Astrocyte (in vitro differentiated cells and primary cell): ENCODE data around the gene WDR4. TPM values are rescaled to one million over a fixed set of nuclear protein-coding genes. Genes with fewer than 3 reads are reported as not detected.
A peak's percentile ranks its signal among the peaks of the same experiment; 100 is the strongest.

Experiments used
- DNase-seq: peaks from one replicate; pipeline ENCODE4 v3.0.0-alpha.2; 2010; ENCODE audit warnings: low read depth
- FAIRE-seq: peaks from 2 replicates; lab custom pipeline; 2011; peaks lifted over from hg19 to GRCh38; lab: Jason Lieb, UNC
- H2AFZ ChIP-seq: 2 replicates; pipeline ENCODE4 v1.6.0; 2012; ENCODE audit warnings: low read depth, low read length, inconsistent platforms
- H3K27ac ChIP-seq: 2 replicates; pipeline ENCODE4 v1.5.1; 2011; ENCODE audit warnings: low read depth, low read length, inconsistent platforms
- H3K27me3 ChIP-seq: 2 replicates; pipeline ENCODE4 v1.6.0; 2011; ENCODE audit warnings: low read length, inconsistent platforms; ENCODE audit not compliant: insufficient read depth
- H3K36me3 ChIP-seq: 2 replicates; pipeline ENCODE4 v1.5.1; 2011; ENCODE audit warnings: low read length, inconsistent platforms; ENCODE audit not compliant: insufficient read depth
- H3K4me1 ChIP-seq: 2 replicates; pipeline ENCODE4 v1.5.1; 2011; ENCODE audit warnings: low read length, inconsistent platforms; ENCODE audit not compliant: insufficient read depth
- H3K4me2 ChIP-seq: 2 replicates; pipeline ENCODE4 v1.6.0; 2012; ENCODE audit warnings: low read length, inconsistent platforms
- H3K4me3 ChIP-seq: 2 replicates; pipeline ENCODE4 v1.5.1; 2011; ENCODE audit warnings: low read depth, mild to moderate bottlenecking, low read length, inconsistent platforms; ENCODE audit not compliant: insufficient read depth
- H3K79me2 ChIP-seq: 2 replicates; pipeline ENCODE4 v1.6.0; 2012; ENCODE audit warnings: mild to moderate bottlenecking, low read length, inconsistent platforms; ENCODE audit not compliant: insufficient read depth
- H3K9ac ChIP-seq: 2 replicates; pipeline ENCODE4 v1.6.0; 2012; ENCODE audit warnings: mild to moderate bottlenecking, low read length, inconsistent platforms
- H3K9me3 ChIP-seq: 2 replicates; pipeline ENCODE4 v1.5.1; 2012; ENCODE audit warnings: low read depth, mild to moderate bottlenecking, low read length, inconsistent platforms; ENCODE audit not compliant: insufficient read depth
- H4K20me1 ChIP-seq: 2 replicates; pipeline ENCODE4 v1.6.0; 2012; ENCODE audit warnings: low read length, inconsistent platforms; ENCODE audit not compliant: insufficient read depth
- H3K27ac Mint-ChIP-seq: one replicate; pipeline ENCODE4 v1.8.0; 2021; ENCODE audit warnings: mild to moderate bottlenecking, mixed read lengths; ENCODE audit not compliant: unreplicated experiment
- H3K27me3 Mint-ChIP-seq: one replicate; pipeline ENCODE4 v1.8.0; 2021; ENCODE audit warnings: low read depth, mixed read lengths; ENCODE audit not compliant: unreplicated experiment
- H3K36me3 Mint-ChIP-seq: one replicate; pipeline ENCODE4 v1.8.0; 2021; ENCODE audit warnings: low read depth, mixed read lengths; ENCODE audit not compliant: unreplicated experiment
- H3K4me1 Mint-ChIP-seq: one replicate; pipeline ENCODE4 v1.8.0; 2021; ENCODE audit warnings: low read depth, mixed read lengths; ENCODE audit not compliant: unreplicated experiment
- H3K4me3 Mint-ChIP-seq: one replicate; pipeline ENCODE4 v1.8.0; 2021; ENCODE audit warnings: mild to moderate bottlenecking, moderate library complexity, mixed read lengths; ENCODE audit not compliant: unreplicated experiment
- H3K9me3 Mint-ChIP-seq: one replicate; pipeline ENCODE4 v1.8.0; 2021; ENCODE audit warnings: mild to moderate bottlenecking, mixed read lengths; ENCODE audit not compliant: unreplicated experiment
- CTCF ChIP-seq: IDR thresholded peaks from 2 replicates; pipeline ENCODE4 v1.5.1; 2011; ENCODE audit warnings: low read depth, mild to moderate bottlenecking, inconsistent platforms, low read length, moderate library complexity; ENCODE audit not compliant: insufficient read depth
- EZH2 ChIP-seq: IDR thresholded peaks from 2 replicates; pipeline ENCODE4 v1.6.1; 2012; ENCODE audit warnings: mild to moderate bottlenecking, low read length, inconsistent platforms; ENCODE audit not compliant: insufficient read depth
- total RNA-seq: library from RNA; stranded (reverse); gene quantifications from 2 replicates; pipeline ENCODE4 v1.2.1, GENCODE V29; 2021

WDR4 gene
- total RNA-seq, 1 donor from 2014 or later = 20.5 TPM

- DNase-seq = no peak
- H3K9me3 Mint-ChIP-seq = no peaks in the 10 kb centered on the region
These were observed 13.2 kb upstream of the WDR4 start for GRCh38 chr21:42892582-42892930.

GRCh38 chr21:42887326-42887725 lies 8.0 kb upstream of the WDR4 start:
- DNase-seq (no peak), FAIRE-seq (no peak)
- Histone ChIP-seq H3K4me1 (peaks cover 1% of the 10 kb centered on the region), H4K20me1 (no peaks in the 10 kb centered on the region), H3K9me3 (no peaks in the 10 kb centered on the region), H3K9ac (no peak overlapping the region), H3K4me3 (no peak overlapping the region), H2AFZ (no peak overlapping the region), H3K79me2 (no peaks in the 10 kb centered on the region), H3K4me2 (no peak overlapping the region), H3K36me3 (no peaks in the 10 kb centered on the region), H3K27ac (no peak overlapping the region), H3K27me3 (no peaks in the 10 kb centered on the region)
- Mint-ChIP-seq H3K4me3 (no peak overlapping the region), H3K4me1 (peaks cover 2% of the 10 kb centered on the region), H3K36me3 (no peaks in the 10 kb centered on the region), H3K9me3 (no peaks in the 10 kb centered on the region), H3K27ac (no peak overlapping the region), H3K27me3 (no peaks in the 10 kb centered on the region)
- TF ChIP-seq CTCF = no peak
- no peak for TF ChIP-seq EZH2

More at GRCh38 chr21:42892582-42892930, 13.2 kb upstream of the WDR4 start:
- H4K20me1 ChIP-seq = peaks cover 19% of the 10 kb centered on the region
- peak overlapping the region; percentile 91 for H3K4me2 ChIP-seq
- H3K79me2 ChIP-seq = peaks cover 26% of the 10 kb centered on the region
- H3K4me3 ChIP-seq = peak overlapping the region; percentile 87
- Mint-ChIP-seq H3K4me3 (peak overlapping the region; percentile 82), H3K4me1 (peaks cover 5% of the 10 kb centered on the region), H3K36me3 (no peaks in the 10 kb centered on the region), H3K27ac (peak overlapping the region; percentile 93), H3K27me3 (no peaks in the 10 kb centered on the region)
- no peaks in the 10 kb centered on the region for H3K27me3 ChIP-seq
- peaks cover 4% of the 10 kb centered on the region for H3K36me3 ChIP-seq
- H3K9ac ChIP-seq = peak overlapping the region; percentile 94
- peak overlapping the region; percentile 86 for H2AFZ ChIP-seq
- FAIRE-seq = no peak
- H3K9me3 ChIP-seq = no peaks in the 10 kb centered on the region
- H3K4me1 ChIP-seq = peaks cover 8% of the 10 kb centered on the region
- H3K27ac ChIP-seq = peak overlapping the region; percentile 92
- TF ChIP-seq CTCF (no peak), EZH2 (no peak)

- no peaks in the 10 kb centered on the region for H3K4me1 Mint-ChIP-seq
- H3K27me3 Mint-ChIP-seq = no peaks in the 10 kb centered on the region
- no peak for TF ChIP-seq CTCF
- no peak for TF ChIP-seq EZH2
- Histone ChIP-seq H3K9me3 (no peaks in the 10 kb centered on the region), H3K79me2 (peaks cover 17% of the 10 kb centered on the region), H3K9ac (no peak overlapping the region), H3K27ac (no peak overlapping the region), H3K27me3 (no peaks in the 10 kb centered on the region), H3K4me2 (no peak overlapping the region), H3K36me3 (no peaks in the 10 kb centered on the region), H3K4me1 (peaks cover 3% of the 10 kb centered on the region), H4K20me1 (no peaks in the 10 kb centered on the region), H2AFZ (no peak overlapping the region), H3K4me3 (no peak overlapping the region)
- DNase-seq (no peak), FAIRE-seq (no peak)
- no peaks in the 10 kb centered on the region for H3K9me3 Mint-ChIP-seq
- H3K27ac Mint-ChIP-seq = no peak overlapping the region
- H3K4me3 Mint-ChIP-seq = no peak overlapping the region
- no peaks in the 10 kb centered on the region for H3K36me3 Mint-ChIP-seq
These were observed 4.6 kb upstream of the WDR4 start for GRCh38 chr21:42883921-42884320.
